GM12864 (cell line): ENCODE results near the gene GFI1.
"Not testable (repeated sequence)": the region's sequence is repeated elsewhere in the genome, so short reads cannot be mapped to it uniquely, and the experiment has no call there.

Experiments used
- DNase-seq: peaks from one replicate; pipeline ENCODE4 v3.0.0-alpha.2; 2011; ENCODE audit warnings: low read depth
- H3K4me3 ChIP-seq: 2 replicates; pipeline ENCODE4 v1.5.1; 2011; ENCODE audit warnings: mild to moderate bottlenecking, low read depth, low read length, control low read depth
- CTCF ChIP-seq: IDR thresholded peaks from 2 replicates; pipeline ENCODE4 v1.5.1; 2011; ENCODE audit warnings: low read depth, mild to moderate bottlenecking, moderate library complexity, low read length, control low read depth, inconsistent platforms; ENCODE audit errors: missing control alignments

The GFI1 gene

DNA sequence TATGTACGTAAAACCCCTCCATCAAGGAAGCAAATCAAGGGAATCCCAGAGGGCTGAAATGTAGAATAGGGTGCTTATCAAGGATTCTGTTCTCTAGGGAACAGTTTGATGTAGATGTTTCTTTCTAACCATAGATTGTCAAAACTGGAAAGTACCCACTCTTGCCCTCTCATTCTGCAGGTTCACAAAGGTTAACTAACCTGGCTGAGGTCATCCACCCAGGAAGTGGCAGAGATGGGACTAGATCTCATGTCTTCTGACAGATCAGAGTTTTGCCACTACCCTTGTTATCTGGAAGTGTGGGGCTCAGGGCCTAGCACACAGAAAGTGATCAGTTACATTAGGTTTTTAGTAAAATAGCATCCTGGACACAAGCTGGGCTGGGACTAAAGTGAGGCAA is 47.4 kb downstream of the GFI1 start:
- DNase-seq: no peak
- TF ChIP-seq CTCF: no peak
- H3K4me3 ChIP-seq: no peak overlapping the region

DNA sequence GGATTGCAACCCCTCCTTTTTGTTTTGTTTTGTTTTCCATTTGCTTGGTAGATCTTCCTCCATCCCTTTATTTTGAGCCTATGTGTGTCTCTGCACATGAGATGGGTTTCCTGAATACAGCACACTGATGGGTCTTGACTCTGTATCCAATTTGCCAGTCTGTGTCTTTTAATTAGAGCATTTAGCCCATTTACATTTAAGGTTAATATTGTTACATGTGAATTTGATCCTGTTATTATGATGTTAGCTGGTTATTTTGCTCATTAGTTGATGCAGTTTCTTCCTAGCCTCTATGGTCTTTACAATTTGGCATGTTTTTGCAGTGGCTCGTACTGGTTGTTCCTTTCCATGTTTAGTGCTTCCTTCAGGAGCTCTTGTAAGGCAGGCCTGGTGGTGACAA is 52.2 kb downstream of the GFI1 start:
- not testable (repeated sequence) for DNase-seq, H3K4me3 ChIP-seq

DNA sequence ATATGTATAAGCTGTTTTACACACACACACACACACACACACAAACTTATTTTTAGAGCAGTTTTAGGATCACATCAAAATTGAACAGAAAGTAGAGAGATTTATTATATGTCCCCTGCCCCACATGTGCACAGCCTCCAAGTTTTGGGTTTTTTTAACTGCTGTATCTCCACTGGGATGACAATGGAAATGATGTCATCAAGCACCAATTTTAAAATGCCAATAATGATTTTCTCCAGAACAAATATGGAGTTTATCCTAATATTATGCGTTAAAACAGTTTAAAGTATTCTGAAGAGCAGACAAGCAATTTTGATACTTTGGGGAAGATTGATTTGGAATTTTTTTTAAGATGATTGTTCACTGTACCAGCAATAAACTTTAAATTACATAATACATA is 56.7 kb downstream of the GFI1 start:
- DNase-seq: no peak
- no peak for TF ChIP-seq CTCF

DNA sequence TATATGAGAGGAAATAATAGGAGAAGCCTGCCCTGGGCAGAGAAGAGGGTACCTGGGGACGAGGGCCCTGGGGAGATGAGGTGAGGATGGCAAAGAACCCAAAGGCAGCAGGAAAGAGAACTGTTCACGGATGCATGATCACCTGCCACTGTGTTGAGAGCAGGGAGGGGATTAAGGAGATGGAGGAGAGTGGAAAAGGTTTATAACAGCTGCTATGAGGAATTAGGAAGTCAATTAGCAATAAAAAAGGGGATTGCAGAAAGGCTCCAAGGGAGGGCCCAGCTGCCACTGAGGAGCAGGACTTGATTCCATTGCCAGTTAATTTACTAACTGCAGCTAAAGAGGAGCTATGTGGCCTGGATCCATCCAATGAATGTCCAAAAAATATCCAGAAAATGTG is 61.1 kb downstream of the GFI1 start:
- TF ChIP-seq CTCF: no peak
- DNase-seq: no peak
- no peak overlapping the region for H3K4me3 ChIP-seq

More for the DNA sequence above, 56.7 kb downstream of the GFI1 start:
- no peak overlapping the region for H3K4me3 ChIP-seq
